Transverse colon (tissue), 4 donors: ENCODE results near the gene MADCAM1. TPM values are rescaled to one million over a fixed set of nuclear protein-coding genes. Genes with fewer than 3 reads are reported as not detected.

ENCODE experiments used
- DNase-seq: peaks from one replicate; pipeline ENCODE4 v3.0.0-alpha.2; 2019
- H3K27ac ChIP-seq, 4 donors: fragments of 200-600 bp; sonication (generic); 2 replicates each; pipeline ENCODE4 v1.5.1; 2016 to 2018; ENCODE audit warnings: inconsistent platforms in 4 of 4
- H3K27me3 ChIP-seq: fragments of 200-600 bp; sonication (generic); 2 replicates; pipeline ENCODE4 v1.5.1; 2017; ENCODE audit warnings: inconsistent platforms
- H3K36me3 ChIP-seq, 4 donors: fragments of 200-600 bp; sonication (generic); 2 replicates each; pipeline ENCODE4 v1.5.1; 2017 to 2019; ENCODE audit warnings: inconsistent platforms in 4 of 4
- H3K4me1 ChIP-seq, 4 donors: fragments of 200-600 bp; sonication (generic); 2 replicates each; pipeline ENCODE4 v1.5.1; 2017 to 2020; ENCODE audit warnings: inconsistent platforms in 4 of 4
- H3K4me3 ChIP-seq, 4 donors: fragments of 200-600 bp; sonication (generic); 1 replicate in 1 of 4; 2 replicates in 3 of 4; pipeline versions ENCODE4 v1.5.1 to v1.6.1; 2017 to 2019; ENCODE audit warnings: inconsistent platforms in 4 of 4
- H3K9me3 ChIP-seq, 2 donors: fragments of 200-600 bp; sonication (generic); 2 replicates each; pipeline ENCODE4 v1.5.1; 2017 to 2019; ENCODE audit warnings: inconsistent platforms in 2 of 2
- EP300 ChIP-seq: sonication (generic); formaldehyde crosslinking; IDR thresholded peaks from one replicate; pipeline ENCODE4 v1.6.1; 2017; ENCODE audit warnings: antibody characterized with exemption, low read depth
- POLR2A ChIP-seq: fragments of 450-650 bp; IDR thresholded peaks from one replicate; pipeline ENCODE4 v1.6.1; 2016; ENCODE audit warnings: antibody characterized with exemption, mild to moderate bottlenecking, moderate library complexity
- POLR2AphosphoS5 ChIP-seq, 3 donors: sonication (generic); formaldehyde crosslinking; IDR thresholded peaks; one replicate each; pipeline ENCODE4 v1.6.1; 2016; ENCODE audit warnings: antibody characterized with exemption in 3 of 3
- WGBS, 2 donors: methylation state at CpG; one replicate each; pipeline ENCODE4 v1.1.5; 2018; ENCODE audit warnings: low coverage in 1 of 2; 5-methylcytosine and 5-hydroxymethylcytosine counted together
- in situ Hi-C, 4 donors: fragments of 200-750 bp; cut with MboI; loops; one replicate each; pipeline versions ENCODE4 v1.15.0 to v1.15.1; 2017; ENCODE audit warnings: low sequenced_read_pairs in 3 of 4, low pct_ligation_motif_present in 1 of 4, low pct_unique_long_range_greater_than_20kb in 1 of 4
- intact Hi-C: fragments of 100-400 bp; cut with DNase I; formaldehyde crosslinking; loops from one replicate; pipeline ENCODE4 v1.15.1; 2023; ENCODE audit warnings: low total_unique reads
- total RNA-seq, 4 donors: library from RNA; depleted of rRNA; stranded (reverse); fragments of >200 nt; gene quantifications; one replicate each; pipeline ENCODE4 v1.1.0, GENCODE V29; 2016
- TF ChIP-seq, protein P1 (sequence below), 5 experiments: fragments of 200-600 bp in 3 of 5; fragments of 450-650 bp in 2 of 5; sonication (generic) in 3 of 5; IDR thresholded peaks; 1 replicate in 2 of 5; 2 replicates in 3 of 5; pipeline ENCODE4 v1.5.1; 2016 to 2017; ENCODE audit warnings: antibody characterized with exemption in 5 of 5, inconsistent platforms in 3 of 5, mild to moderate bottlenecking in 2 of 5, moderate library complexity in 1 of 5

The MADCAM1 gene
- total RNA-seq, 4 donors from 2014 or later: 0.68 to 6.7 (median 2.9) TPM

DNA sequence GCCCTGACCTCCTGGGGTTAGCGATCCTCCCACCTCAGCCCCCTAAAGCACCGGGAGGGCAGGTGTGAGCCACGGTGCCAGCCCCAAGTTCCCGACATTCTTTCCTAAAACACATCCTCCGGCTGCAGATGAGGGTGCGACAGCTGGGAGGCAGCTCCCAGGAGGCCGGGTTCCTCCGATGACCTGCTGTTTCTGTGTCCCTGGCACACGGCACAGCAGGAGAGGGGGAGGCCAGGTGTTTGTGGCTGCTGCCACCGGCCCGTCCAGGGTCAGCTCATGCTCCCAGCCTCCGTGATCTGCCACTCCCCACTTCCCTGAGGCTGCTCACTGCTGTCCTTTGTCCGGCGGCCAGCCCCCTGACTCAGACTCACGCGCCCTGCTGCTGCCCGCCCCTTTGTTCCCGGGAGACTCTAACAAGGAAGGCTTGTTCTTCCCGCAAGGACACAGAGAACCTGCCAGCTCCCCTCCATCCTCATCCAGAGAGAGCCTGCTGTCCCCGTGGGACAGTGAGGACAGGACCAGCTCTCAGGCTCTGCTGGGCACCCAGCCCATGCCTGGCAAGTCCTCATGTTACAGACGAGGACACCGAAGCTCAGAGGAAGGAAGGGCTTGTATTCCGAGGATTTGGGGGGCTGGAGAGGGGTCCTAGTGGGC, 10.6 kb upstream of the MADCAM1 start:
- Histone ChIP-seq H3K9me3 (no peaks in the 10 kb centered on the region), H3K4me3 (no peak overlapping the region), H3K4me1 (peaks cover 4 to 11% (median 9%) of the 10 kb centered on the region in 4 donors), H3K36me3 (no peaks in the 10 kb centered on the region), H3K27me3 (peaks cover 23% of the 10 kb centered on the region), H3K27ac (peak overlapping the region in 2 of 4 donors; percentile 5 to 21)
- DNase-seq: no peak
- TF ChIP-seq, protein P1, sequence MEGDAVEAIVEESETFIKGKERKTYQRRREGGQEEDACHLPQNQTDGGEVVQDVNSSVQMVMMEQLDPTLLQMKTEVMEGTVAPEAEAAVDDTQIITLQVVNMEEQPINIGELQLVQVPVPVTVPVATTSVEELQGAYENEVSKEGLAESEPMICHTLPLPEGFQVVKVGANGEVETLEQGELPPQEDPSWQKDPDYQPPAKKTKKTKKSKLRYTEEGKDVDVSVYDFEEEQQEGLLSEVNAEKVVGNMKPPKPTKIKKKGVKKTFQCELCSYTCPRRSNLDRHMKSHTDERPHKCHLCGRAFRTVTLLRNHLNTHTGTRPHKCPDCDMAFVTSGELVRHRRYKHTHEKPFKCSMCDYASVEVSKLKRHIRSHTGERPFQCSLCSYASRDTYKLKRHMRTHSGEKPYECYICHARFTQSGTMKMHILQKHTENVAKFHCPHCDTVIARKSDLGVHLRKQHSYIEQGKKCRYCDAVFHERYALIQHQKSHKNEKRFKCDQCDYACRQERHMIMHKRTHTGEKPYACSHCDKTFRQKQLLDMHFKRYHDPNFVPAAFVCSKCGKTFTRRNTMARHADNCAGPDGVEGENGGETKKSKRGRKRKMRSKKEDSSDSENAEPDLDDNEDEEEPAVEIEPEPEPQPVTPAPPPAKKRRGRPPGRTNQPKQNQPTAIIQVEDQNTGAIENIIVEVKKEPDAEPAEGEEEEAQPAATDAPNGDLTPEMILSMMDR (IDR thresholded peaks at IDR 0.05): no peak
- no peak for TF ChIP-seq EP300
- in situ Hi-C loops: no loop called here
- WGBS, 2 donors: 24% methylated on average over 19 of the region's 23 CpGs; no CpG with 5 or more reads in 1 of the 2 donors
- intact Hi-C loops: loop anchor here (10.0 kb wide), 1 partner anchor 111 kb away; a partner anchor contains a TSS

DNA sequence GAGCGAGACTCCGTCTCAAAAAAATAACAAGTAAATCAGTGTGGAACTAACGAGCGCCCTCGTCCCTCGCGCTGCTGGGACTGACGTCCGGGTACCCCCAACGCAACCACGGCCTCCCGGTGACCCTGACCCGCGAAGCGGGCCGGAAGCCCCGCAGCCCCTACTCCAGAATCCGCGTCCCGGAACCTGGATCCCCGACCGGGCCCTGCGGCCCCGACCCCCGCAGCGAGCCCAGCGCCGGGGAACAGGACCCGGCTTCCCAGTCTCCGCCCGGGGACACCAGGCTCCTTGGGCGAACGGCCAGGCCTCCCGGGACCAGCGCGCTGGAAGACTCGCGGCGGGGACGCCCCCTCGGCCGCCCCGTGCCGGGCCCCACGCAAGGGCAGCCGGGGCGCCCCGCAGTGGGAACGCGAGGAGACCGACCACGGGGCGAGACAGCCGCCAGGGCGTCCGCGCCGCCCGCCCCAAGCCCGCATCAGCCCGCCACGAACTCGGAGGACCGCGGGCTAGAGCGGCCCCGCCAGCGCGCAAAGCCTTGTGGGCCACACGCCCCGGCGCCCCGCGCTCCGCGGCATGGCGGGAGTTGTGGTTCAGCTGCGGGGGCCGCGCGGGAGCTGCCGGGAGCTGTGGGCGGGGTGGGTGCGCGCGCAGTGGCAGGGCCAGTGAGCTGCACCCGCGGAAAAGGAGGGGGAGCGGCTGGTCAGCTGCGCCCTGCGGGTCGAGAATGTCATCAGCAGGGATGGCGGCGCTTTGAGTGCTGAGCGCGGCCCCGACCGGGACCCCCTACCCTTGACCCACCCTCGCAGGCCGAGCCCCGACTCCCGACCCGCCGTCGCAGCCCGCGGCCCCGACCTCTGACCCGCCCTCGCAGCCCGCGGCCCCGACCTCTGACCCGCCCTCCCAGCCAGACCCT, 7.5 kb upstream of the MADCAM1 start:
- in situ Hi-C loops: no loop called here
- 0 to 1% methylated on average over 11 to 82 of the region's 114 CpGs for WGBS, 2 donors
- Histone ChIP-seq H3K27ac (peak overlapping the region; percentile 93 to 98 (median 96)), H3K4me3 (peak overlapping the region; percentile 90 to 99 (median 96)), H3K9me3 (no peaks in the 10 kb centered on the region), H3K27me3 (peaks cover 23% of the 10 kb centered on the region), H3K36me3 (no peaks in the 10 kb centered on the region), H3K4me1 (peaks cover 4 to 16% (median 9%) of the 10 kb centered on the region in 4 donors)
- peak; percentile 95 for DNase-seq
- intact Hi-C loops: loop anchor here (10.0 kb wide), 1 partner anchor 114 kb away; a partner anchor contains a TSS
- TF ChIP-seq, protein P1 (IDR thresholded peaks at IDR 0.05): peak in 2 of 5 experiments; percentile 2 to 18
- TF ChIP-seq POLR2AphosphoS5 (IDR thresholded peaks at IDR 0.05) (peak in 2 of 3 donors; percentile 82 to 84), EP300 (no peak), POLR2A (peak; percentile 72)

DNA sequence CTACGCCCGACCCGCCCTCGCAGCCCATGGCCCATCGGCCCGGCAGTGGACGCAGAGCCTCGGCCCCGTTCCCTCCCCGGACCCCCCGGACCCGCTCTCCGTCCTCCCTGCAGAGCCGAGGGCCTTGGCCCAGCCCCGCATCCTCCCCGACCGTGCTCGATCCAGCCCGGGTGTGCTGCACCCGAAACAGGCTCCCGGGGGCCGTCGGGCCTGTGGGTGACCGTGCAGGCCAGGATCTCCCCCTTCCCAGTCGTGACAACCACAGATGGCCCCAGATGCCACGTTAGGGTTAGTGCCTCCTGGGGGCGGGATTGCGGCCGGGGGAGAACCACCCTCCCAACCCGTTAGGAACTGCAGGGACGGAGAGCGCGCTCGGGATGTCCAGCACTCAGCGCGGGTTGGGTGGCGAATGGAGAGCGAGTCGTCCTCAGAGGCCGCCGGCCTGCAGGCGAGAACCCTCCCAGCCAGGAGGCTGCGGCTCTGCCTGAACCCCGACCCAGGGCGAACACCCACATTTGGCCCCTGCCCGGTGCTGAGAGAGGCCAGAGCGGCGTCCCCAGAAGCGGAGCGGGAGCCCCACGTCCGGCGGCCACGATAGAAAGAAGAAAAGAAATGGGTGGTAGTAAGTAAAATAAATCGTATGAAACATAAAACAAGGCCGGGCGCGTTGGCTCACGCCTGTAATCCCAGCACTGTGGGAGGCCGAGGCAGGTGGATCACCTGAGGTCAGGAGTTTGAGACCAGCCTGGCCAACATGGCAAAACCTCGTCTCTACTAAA, 6.7 kb upstream of the MADCAM1 start:
- H3K36me3 ChIP-seq: no peaks in the 10 kb centered on the region
- in situ Hi-C loops (no loop called here), intact Hi-C loops (loop anchor here (10.0 kb wide), 1 partner anchor 115 kb away; a partner anchor contains a TSS)
- peak overlapping the region; percentile 93 to 98 (median 96) for H3K27ac ChIP-seq
- H3K9me3 ChIP-seq: no peaks in the 10 kb centered on the region
- peaks cover 4 to 16% (median 9%) of the 10 kb centered on the region in 4 donors for H3K4me1 ChIP-seq
- TF ChIP-seq POLR2A (no peak), POLR2AphosphoS5 (IDR thresholded peaks at IDR 0.05) (no peak), EP300 (no peak)
- TF ChIP-seq, protein P1 (IDR thresholded peaks at IDR 0.05): no peak
- H3K4me3 ChIP-seq: peak overlapping the region; percentile 78 to 97 (median 92)
- 63 to 64% methylated on average over 2 to 42 of the region's 61 CpGs for WGBS, 2 donors
- no peak for DNase-seq
- H3K27me3 ChIP-seq: peaks cover 23% of the 10 kb centered on the region
